PC-9 (cell line): ENCODE results near the gene CAMTA1.

ENCODE experiments used
- EZH2 ChIP-seq: fragments of 200-600 bp; sonication (generic); IDR thresholded peaks from 2 replicates; pipeline ENCODE4 v1.8.0; 2017; ENCODE audit warnings: antibody characterized with exemption, low read depth
- TF ChIP-seq, protein P1 (sequence below): fragments of 200-600 bp; sonication (generic); conservative IDR thresholded peaks from 2 replicates; pipeline ENCODE4 v1.6.1; 2017; ENCODE audit warnings: mixed run types, antibody characterized with exemption, mild to moderate bottlenecking, moderate library complexity

DNA sequence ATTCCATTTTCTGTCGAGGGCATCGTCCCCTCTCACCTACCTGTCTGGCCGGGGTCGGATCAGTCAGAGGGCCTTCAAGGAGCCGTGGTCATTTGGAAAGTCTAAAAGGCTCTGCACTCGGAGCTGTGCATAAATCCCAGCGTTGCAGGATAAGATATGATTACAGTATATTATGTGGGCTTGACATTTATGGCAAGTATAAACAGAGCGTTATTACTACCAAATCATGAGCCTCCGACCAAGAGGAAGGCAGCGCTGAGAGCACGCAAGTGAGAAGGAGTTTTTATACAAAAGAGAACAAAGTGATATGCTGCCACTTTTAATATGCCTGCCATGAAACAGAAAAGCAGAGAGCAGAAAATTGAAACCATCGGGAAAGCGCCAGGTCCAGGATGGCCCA lies 566.4 kb downstream of the CAMTA1 start:
- TF ChIP-seq, protein P1, sequence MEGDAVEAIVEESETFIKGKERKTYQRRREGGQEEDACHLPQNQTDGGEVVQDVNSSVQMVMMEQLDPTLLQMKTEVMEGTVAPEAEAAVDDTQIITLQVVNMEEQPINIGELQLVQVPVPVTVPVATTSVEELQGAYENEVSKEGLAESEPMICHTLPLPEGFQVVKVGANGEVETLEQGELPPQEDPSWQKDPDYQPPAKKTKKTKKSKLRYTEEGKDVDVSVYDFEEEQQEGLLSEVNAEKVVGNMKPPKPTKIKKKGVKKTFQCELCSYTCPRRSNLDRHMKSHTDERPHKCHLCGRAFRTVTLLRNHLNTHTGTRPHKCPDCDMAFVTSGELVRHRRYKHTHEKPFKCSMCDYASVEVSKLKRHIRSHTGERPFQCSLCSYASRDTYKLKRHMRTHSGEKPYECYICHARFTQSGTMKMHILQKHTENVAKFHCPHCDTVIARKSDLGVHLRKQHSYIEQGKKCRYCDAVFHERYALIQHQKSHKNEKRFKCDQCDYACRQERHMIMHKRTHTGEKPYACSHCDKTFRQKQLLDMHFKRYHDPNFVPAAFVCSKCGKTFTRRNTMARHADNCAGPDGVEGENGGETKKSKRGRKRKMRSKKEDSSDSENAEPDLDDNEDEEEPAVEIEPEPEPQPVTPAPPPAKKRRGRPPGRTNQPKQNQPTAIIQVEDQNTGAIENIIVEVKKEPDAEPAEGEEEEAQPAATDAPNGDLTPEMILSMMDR = no peak
- TF ChIP-seq EZH2 = no peak
